Renal cortex interstitium (tissue), 11 donors: ENCODE results near the gene GAD1. TPM values are rescaled to one million over a fixed set of nuclear protein-coding genes. Genes with fewer than 3 reads are reported as not detected.
A peak's percentile ranks its signal among the peaks of the same experiment; 100 is the strongest.

Experiments
- DNase-seq, 11 donors: peaks; one replicate each; pipeline ENCODE4 v3.0.0-alpha.2; 2013; ENCODE audit warnings: low read depth in 9 of 11, low spot score in 4 of 11; ENCODE audit errors: extremely low read depth in 1 of 11
- polyA plus RNA-seq, 3 donors: library from polyadenylated mRNA; unstranded; fragments of 120-200 nt; gene quantifications; one replicate each; pipeline ENCODE4 v1.2.1, GENCODE V29; 2013; ENCODE audit not compliant: insufficient read length in 3 of 3

The GAD1 gene
- polyA plus RNA-seq, 3 donors, result 0.66 to 3.1 (median 0.86) TPM

GRCh38 chr2:170830166-170830565 is 13.5 kb downstream of the GAD1 start:
- no peak for DNase-seq

GRCh38 chr2:170831115-170831514 is 14.4 kb downstream of the GAD1 start:
- DNase-seq, result no peak

DNA sequence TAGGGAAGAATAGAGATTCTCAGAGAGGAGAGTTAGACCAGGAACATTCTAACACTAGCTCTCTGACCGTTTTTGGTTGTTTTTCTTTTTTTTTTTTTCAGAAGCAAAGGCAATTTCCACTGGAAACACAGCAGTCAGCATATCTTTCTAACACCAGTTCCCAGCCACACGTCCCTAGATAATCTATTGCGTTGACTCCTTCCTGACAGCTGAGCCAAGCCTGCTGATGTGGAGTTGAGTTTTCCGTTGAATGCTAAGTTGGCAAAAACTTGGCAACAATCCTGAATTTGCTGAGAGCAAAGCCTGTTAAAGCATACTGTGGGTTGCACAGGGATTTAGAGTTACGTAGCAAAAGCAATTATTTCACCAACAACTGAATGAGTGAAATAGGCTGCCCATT is 19.3 kb downstream of the GAD1 start:
- DNase-seq, result no peak

GRCh38 chr2:170840717-170841210 is 24.1 kb downstream of the GAD1 start:
- no peak for DNase-seq

GRCh38 chr2:170842785-170843184 is 26.1 kb downstream of the GAD1 start:
- DNase-seq, result no peak

DNA sequence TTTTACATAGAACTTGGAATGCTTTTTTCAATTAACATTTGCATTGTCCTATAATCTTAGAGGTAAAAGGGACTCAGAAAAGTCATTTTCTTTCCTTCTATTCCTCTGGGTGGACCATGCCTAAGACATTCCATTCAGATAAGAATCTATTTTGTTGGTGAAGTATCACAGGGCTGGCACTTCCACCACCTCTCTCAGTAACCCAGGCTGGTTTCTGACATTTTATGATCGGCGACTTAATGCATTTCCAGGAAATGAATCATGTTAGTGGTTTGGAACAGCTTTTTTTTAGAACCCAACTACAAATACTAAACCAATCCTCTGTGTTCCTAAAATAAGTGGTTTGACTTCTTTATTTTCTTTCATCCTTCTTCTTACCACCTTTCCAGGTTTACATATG is 27.0 kb downstream of the GAD1 start:
- no peak for DNase-seq

GRCh38 chr2:170845343-170845742 is 28.7 kb downstream of the GAD1 start:
- DNase-seq, result no peak

DNA sequence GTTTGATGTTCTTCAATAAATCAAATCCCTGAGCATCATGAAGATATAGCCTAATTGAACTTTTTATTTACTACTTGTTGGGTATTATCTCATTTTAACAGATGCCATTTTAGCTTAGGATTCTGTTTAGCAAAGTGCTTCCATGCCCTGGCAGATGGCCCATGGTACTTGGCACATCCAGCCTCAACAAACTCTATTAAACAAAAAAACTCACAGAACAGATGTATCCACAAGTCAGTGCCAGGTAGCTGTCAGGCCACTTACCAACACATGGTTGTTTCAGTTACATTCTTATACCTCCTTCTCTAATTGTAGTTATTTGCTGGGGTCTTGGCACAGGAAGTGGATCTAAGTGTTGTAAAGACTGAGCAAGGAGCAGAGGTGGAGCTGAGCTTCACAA is 29.6 kb downstream of the GAD1 start:
- DNase-seq, result no peak

DNA sequence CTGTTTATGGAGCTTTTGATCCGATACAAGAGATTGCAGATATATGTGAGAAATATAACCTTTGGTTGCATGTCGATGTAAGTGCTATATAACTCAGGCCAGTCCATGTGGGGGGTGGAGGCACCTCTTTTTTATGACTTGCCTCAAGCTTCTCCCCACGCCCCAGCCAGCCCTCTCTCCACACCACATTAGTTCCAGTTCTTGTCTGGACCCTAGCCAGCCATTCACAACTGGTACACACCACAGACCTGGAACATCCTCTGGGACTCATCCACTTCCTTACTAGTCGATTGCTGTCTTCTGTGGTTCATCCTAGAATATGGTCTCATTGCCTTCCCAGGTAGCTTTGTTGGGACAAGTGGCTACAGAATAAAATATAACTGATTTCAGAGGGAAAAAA is 31.0 kb downstream of the GAD1 start:
- no peak for DNase-seq

DNA sequence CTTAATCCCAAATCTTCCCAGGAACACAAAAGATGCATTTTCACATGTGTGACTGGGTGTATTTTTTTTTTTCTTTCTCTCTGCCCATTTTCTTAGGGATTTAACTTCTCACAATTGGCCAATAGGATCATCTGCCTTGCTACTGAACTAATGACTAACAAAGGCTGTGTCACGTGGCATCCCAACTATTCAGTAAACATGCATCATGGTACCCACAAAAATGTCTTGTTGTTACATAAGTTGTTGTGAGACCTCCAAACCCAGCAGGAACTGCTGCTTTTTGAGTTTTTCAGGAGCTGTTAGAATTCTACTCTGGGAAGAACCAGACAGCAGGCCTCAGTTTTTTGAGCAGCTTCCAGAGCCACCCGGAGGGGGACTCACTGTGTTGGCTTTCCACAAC is 31.9 kb downstream of the GAD1 start:
- DNase-seq, result no peak

- no peak for DNase-seq
These were observed 33.6 kb downstream of the GAD1 start for GRCh38 chr2:170850251-170850650.

- DNase-seq, result no peak
These were observed 34.9 kb downstream of the GAD1 start for GRCh38 chr2:170851635-170852034.

- DNase-seq, result no peak
These were observed 39.4 kb downstream of the GAD1 start for GRCh38 chr2:170856066-170856465.

GRCh38 chr2:170862286-170862902 is 45.7 kb downstream of the GAD1 start:
- DNase-seq, result no peak

GRCh38 chr2:170863087-170863486 is 46.4 kb downstream of the GAD1 start:
- no peak for DNase-seq

DNA sequence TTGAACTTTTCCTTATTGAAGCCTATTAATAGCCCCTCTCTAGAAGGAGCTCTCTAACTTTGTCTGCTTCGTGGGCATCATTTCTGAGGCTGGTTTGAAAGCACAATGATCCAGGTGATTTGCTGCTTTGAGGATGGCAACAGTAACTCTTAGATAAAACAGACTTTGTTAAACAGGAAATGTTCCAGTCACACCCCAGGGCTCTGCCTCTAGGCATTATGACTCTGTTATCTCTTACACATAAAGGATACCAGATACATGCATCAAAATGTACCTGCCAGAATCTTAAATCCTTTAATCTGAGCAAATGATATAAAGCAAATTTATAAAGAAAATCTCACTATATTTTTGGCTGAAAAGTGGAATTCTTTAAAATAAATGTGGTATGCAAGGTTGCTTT is 52.3 kb downstream of the GAD1 start:
- DNase-seq, result no peak

DNA sequence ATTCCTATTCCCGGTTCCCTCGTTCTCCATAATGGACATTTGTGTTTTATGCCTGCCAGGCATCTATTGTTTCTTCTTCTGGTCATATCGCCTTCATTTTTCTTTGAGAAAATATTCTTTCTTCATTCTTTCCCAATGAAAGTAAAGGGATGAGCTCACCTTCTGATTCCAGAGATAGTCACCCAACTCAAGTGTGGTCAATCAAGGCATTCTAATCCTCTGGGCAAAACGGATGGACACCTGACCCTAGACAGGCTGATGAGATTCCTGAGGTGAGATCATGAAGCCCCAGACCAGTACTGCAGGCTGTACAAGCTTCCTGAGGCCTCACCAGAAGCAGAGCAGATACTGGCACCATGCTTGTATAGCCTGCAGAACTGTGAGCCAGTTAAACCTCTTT is 52.8 kb downstream of the GAD1 start:
- no peak for DNase-seq

- peak; percentile 49 to 75 (median 65) for DNase-seq
These were observed 56.5 kb downstream of the GAD1 start for GRCh38 chr2:170873035-170873692.

- no peak for DNase-seq
These were observed 61.4 kb downstream of the GAD1 start for GRCh38 chr2:170878066-170878465.

GRCh38 chr2:170878505-170878904 is 61.8 kb downstream of the GAD1 start:
- no peak for DNase-seq

GRCh38 chr2:170881840-170882239 is 65.2 kb downstream of the GAD1 start:
- no peak for DNase-seq
